Neuron (in vitro differentiated cells): ENCODE data around the gene ARHGAP6.

Source experiments
- H2AFZ ChIP-seq: one replicate; pipeline ENCODE4 v1.6.1; 2013; ENCODE audit warnings: low read depth, mild to moderate bottlenecking, inconsistent platforms, low read length, moderate library complexity
- H3K27me3 ChIP-seq: one replicate; pipeline ENCODE4 v1.6.1; 2013; ENCODE audit warnings: low read length; ENCODE audit not compliant: insufficient read depth
- H3K36me3 ChIP-seq: one replicate; pipeline ENCODE4 v1.6.1; 2013; ENCODE audit warnings: low read length; ENCODE audit not compliant: insufficient read depth
- H3K4me1 ChIP-seq: one replicate; pipeline ENCODE4 v1.6.1; 2013; ENCODE audit warnings: low read length; ENCODE audit not compliant: insufficient read depth
- H3K4me3 ChIP-seq: 2 replicates; pipeline ENCODE4 v1.5.1; 2013; ENCODE audit warnings: mild to moderate bottlenecking, low read length, moderate library complexity
- H3K9me3 ChIP-seq: one replicate; pipeline ENCODE4 v1.6.1; 2013; ENCODE audit warnings: low read length

Gene ARHGAP6

DNA sequence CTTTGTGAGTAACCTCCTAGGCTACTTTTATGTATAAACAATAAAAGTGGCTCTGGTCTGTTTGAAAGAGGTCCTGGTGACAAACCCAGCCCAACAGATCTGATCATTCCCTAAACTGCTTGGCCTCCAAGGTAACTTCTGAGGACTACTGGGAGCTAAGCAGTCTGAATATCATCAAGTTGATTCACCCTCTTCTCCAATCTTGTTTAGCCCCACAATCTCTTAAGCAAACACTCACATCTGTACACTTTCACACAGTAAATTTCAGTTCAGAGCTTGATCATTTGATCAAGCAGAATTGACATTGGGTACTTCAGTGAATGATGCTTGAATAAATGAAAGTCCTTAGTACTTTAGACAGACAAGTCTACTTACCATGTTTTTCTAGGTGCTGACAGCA lies 479.9 kb downstream of the ARHGAP6 start:
- Histone ChIP-seq H3K4me3 (no peak overlapping the region), H3K36me3 (no peaks in the 10 kb centered on the region), H3K4me1 (no peaks in the 10 kb centered on the region), H3K9me3 (no peaks in the 10 kb centered on the region), H2AFZ (no peak overlapping the region), H3K27me3 (no peaks in the 10 kb centered on the region)

DNA sequence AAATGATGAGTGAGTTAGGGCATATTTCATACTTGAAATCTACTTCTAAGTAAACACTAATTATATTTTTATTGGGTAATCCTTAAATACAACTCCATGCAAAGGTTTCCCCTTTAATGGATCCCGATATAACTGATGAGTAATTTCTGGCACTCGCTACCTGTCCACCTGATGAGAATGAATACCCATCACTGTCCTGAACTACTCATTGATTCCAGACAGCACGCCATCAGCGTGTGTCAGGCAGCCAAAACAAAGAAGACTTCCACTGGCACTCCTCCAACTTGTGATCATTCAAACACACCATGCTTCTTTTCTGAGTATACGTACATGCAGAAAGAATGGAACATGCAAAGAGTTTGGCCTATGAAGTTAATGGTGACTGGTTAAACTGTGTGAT lies 485.1 kb downstream of the ARHGAP6 start:
- Histone ChIP-seq H3K4me1 (no peaks in the 10 kb centered on the region), H3K27me3 (no peaks in the 10 kb centered on the region), H3K4me3 (no peak overlapping the region), H3K9me3 (no peaks in the 10 kb centered on the region), H2AFZ (no peak overlapping the region), H3K36me3 (no peaks in the 10 kb centered on the region)

DNA sequence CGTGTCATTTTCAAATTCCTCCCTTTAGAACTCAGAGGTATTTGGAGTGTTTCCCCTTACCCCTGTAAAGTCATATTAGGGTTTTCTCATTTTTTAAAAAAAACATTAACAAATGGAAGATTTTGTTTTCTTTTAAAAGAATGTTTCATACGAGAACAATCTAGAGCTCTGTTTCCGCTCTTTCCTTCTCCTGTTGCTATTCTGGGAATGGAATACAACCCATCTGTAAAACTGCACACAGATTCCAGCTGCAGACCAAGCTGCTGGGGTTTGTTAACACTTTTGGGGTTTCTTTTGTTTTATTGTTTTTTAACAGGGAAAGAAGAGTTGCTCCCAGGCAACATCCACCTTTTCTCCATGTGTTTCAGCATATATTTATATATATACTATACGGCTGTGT lies 493.3 kb downstream of the ARHGAP6 start:
- H3K4me3 ChIP-seq, result no peak overlapping the region
- H3K4me1 ChIP-seq, result no peaks in the 10 kb centered on the region
- no peak overlapping the region for H2AFZ ChIP-seq
- H3K9me3 ChIP-seq, result no peaks in the 10 kb centered on the region
- H3K36me3 ChIP-seq, result no peaks in the 10 kb centered on the region
- H3K27me3 ChIP-seq, result peaks cover 2% of the 10 kb centered on the region

DNA sequence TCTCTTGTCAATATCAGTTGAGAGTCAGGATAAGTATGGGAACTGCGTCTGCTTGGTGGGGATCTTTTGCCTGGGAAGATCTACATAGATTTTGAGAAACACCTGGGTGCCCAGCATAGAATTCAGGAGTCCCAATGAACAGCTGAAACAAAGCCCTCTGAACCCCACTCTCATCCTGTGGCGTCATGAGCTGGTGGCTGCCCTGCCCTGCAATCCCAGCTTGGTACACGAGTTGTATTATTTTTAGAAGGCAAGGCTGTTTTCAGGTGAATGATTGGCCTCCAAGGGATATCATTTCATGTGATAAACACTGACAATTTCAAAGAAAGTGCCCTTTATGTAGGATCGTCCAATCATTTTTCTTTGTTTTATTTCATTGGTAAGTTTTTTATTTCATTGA lies 493.8 kb downstream of the ARHGAP6 start:
- Histone ChIP-seq H3K27me3 (peaks cover 2% of the 10 kb centered on the region), H3K36me3 (no peaks in the 10 kb centered on the region), H2AFZ (no peak overlapping the region), H3K4me3 (no peak overlapping the region), H3K4me1 (no peaks in the 10 kb centered on the region), H3K9me3 (no peaks in the 10 kb centered on the region)

DNA sequence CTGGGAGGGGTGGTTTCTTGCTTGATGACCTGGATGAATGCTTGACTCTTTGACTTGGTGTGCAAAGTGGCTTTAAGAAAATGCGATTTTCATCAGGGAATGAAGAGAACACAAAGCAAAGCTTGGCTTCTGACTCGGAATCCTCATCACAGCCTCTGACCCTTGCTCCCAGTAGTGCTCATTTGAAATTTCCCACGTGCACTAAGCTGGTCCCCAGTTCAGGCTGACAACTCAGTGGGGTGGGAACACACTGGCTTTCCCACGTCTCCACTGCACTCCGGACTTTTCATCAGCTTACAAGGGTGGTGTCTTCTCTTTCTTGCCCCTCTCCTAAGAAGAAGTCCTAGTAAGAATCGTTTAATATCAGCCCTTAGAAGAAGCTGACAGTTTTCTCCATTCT lies 501.3 kb downstream of the ARHGAP6 start:
- no peaks in the 10 kb centered on the region for H3K9me3 ChIP-seq

DNA sequence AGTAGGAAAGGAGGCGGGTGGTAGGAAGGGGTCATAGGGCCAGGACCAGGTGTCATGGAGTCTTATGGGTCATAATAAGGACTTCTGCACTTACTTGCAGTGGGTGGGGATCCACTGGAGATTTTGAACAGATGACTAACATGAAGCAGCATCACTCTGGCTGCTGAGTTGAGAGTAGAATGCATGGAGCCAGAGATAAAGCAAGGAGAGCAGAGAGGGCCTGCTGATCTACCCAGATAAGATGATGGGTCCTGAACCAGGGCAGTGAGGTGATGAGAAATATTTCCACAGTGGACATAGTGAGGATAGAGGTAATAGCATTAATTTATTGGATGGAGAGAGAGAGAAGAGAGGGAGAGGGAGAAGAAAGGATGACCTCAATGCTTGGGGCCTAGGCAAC lies 506.6 kb downstream of the ARHGAP6 start:
- H3K27me3 ChIP-seq, result no peaks in the 10 kb centered on the region
- H3K4me1 ChIP-seq, result no peaks in the 10 kb centered on the region
- no peak overlapping the region for H2AFZ ChIP-seq

More for the DNA sequence above, 501.3 kb downstream of the ARHGAP6 start:
- no peak overlapping the region for H3K4me3 ChIP-seq
- no peaks in the 10 kb centered on the region for H3K4me1 ChIP-seq
- peaks cover 2% of the 10 kb centered on the region for H3K27me3 ChIP-seq
- no peak overlapping the region for H2AFZ ChIP-seq
- H3K36me3 ChIP-seq, result no peaks in the 10 kb centered on the region

DNA sequence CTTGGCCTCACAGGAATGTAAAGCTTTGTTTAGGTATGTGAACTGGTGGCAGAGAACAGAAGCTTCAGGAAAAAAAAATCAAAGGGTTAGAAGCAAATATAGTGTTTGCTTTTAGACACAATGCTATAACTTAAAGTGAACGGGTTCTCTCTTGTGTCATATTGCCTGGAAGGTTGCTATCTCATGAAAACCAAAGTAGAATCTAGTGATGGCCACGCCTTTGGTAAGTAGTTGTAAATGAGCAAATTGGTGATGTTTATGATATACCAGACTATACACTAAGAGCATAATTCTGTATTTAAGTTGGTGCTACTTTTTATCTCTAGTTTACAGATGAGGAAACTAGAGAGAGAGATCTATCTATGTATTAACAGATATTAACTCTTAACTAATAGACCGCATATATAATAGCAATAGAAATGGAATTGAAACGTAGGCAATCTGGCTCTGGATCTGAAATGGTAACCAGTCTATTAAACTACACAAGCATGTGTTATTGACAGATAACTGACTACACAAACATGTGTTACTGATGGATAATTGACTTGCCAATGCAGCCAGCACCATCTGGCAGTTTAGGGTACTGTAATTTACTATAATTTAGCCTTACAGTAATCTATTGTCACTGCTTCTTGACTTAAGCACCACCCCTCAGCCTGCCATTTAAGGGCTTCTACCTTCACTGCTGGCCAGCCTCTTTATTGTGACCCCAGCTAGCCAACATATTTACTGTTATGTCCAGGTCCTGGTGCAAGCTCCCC lies 513.7 kb downstream of the ARHGAP6 start:
- Histone ChIP-seq H3K36me3 (no peaks in the 10 kb centered on the region), H3K4me3 (no peak overlapping the region), H2AFZ (no peak overlapping the region), H3K4me1 (peaks cover 4% of the 10 kb centered on the region), H3K27me3 (no peaks in the 10 kb centered on the region), H3K9me3 (no peaks in the 10 kb centered on the region)

More for the DNA sequence above, 506.6 kb downstream of the ARHGAP6 start:
- no peaks in the 10 kb centered on the region for H3K36me3 ChIP-seq
- H3K9me3 ChIP-seq, result no peaks in the 10 kb centered on the region
- H3K4me3 ChIP-seq, result no peak overlapping the region

DNA sequence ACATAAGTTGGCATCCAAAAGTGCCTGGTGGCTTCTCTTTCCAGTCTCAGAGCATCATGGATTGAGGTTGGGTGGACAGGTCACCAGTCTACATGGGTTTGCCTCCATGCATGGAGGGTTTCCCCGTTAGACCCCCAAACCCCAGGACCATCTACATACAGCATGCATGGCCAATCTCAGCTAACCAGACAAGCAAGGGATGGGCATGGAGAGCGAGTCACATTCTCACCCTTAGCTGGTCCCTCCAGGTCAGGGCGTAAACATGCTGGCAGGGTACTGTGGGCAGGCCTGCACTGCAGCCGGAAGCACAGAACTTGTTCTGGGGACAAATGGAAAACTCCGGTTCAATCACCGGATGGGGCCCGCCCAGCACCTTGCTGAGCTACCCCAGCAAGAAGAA lies 517.3 kb downstream of the ARHGAP6 start:
- Histone ChIP-seq H3K36me3 (no peaks in the 10 kb centered on the region), H2AFZ (no peak overlapping the region), H3K4me3 (no peak overlapping the region), H3K27me3 (no peaks in the 10 kb centered on the region), H3K4me1 (peaks cover 4% of the 10 kb centered on the region), H3K9me3 (no peaks in the 10 kb centered on the region)

DNA sequence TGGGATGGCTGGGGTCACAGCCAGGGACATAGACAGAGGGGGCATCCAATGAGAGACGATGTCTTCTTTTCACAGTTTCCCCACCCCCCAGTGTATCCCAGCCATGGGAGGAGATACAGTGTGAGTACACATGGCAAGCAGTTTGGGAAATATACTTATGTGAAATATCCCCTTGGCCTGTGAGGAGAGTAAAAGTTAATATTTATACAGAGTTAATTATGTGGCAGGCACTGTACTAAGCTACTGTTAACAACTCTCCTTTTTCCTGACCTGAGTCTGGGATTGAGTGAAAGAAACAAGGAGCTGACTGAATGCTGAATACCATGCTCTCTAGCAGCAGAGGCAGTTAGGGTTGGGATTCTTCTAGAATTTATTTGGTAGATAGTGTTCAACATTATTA lies 519.3 kb downstream of the ARHGAP6 start:
- no peaks in the 10 kb centered on the region for H3K27me3 ChIP-seq
- no peak overlapping the region for H3K4me3 ChIP-seq
- H3K9me3 ChIP-seq, result no peaks in the 10 kb centered on the region
- H3K4me1 ChIP-seq, result peaks cover under 1% of the 10 kb centered on the region
- H3K36me3 ChIP-seq, result no peaks in the 10 kb centered on the region
- H2AFZ ChIP-seq, result no peak overlapping the region

DNA sequence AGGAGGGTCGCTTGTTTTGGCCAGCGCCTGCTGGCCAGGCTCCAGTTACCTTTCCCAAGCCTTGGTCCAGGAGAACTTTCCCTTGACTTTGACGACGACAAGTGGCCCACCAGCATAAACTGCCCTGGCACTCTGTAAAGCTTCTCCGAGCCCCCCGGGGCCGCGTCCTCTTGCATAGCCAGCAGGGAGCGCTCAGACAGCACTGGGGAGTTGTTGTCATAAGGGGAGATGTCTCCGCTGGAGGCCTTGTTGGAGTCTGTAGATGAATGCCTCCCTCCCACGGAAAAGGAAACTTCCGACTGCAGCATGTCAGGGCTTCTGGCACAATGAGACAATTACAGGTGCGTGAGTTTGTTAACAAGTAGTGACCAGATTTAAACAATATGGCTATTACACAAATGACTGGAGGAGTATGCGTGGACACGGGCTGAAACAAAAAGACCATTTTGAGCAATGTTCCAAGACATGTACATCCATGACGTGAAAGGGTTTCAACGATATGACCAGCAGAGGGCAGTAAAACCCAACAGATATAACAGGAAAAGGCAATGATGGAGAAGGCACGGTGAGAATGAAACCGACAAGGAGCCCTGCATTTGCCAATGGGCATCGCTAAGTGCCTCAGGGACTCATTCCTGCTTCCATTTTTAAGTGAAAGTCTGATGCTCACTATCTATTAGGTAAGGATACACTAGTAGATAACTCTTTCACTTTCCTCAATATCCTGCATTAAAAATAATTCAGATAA lies 521.6 kb downstream of the ARHGAP6 start:
- H3K4me1 ChIP-seq, result no peaks in the 10 kb centered on the region
- no peaks in the 10 kb centered on the region for H3K9me3 ChIP-seq
- no peaks in the 10 kb centered on the region for H3K27me3 ChIP-seq
- H3K36me3 ChIP-seq, result no peaks in the 10 kb centered on the region
- H2AFZ ChIP-seq, result no peak overlapping the region
- H3K4me3 ChIP-seq, result no peak overlapping the region

DNA sequence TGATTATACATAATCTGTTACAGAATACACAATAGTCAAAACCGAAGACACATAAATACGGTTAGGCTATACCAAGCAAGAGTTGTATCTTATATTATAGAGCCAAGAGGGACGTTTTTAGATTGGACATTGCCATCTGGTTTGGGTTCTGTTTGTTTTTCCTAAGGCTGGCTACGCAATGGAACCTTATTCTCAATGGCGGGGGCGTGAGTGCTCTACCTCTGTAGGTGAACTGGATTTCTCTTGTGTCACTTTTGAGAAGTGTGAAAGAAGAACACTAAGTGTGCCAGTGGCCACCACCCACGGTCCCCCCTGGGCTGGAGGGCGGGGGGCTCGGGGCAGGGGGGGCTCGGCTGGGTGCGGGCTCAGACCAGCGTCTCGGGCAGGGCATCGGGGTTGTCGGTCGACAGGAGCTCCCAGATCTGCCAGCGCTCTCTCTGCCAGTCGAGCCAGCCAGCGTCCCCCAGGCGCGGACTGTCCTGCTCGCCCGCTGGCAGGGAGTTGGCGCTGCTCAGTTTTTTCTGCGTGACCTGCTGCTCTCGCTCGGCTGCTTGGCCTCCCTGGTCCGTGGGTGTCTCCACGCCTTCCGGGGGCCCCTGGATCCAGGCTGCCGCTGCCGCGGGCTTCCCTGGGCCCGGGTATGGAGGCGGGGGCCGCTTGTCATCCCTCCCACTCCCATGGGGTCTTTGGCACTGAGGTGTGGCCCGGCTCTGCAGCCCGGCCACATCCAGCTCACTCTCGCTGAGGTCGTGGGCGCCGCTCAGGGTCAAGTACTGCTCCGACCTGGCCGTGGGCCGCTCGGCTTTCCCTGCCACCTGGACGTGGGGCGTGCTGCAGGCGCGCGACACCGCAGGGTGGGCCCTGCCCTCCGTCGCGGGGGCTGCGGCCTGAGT lies 527.0 kb downstream of the ARHGAP6 start:
- Histone ChIP-seq H3K4me3 (no peak overlapping the region), H3K9me3 (no peaks in the 10 kb centered on the region), H3K4me1 (no peaks in the 10 kb centered on the region), H3K36me3 (no peaks in the 10 kb centered on the region), H3K27me3 (no peaks in the 10 kb centered on the region), H2AFZ (no peak overlapping the region)

DNA sequence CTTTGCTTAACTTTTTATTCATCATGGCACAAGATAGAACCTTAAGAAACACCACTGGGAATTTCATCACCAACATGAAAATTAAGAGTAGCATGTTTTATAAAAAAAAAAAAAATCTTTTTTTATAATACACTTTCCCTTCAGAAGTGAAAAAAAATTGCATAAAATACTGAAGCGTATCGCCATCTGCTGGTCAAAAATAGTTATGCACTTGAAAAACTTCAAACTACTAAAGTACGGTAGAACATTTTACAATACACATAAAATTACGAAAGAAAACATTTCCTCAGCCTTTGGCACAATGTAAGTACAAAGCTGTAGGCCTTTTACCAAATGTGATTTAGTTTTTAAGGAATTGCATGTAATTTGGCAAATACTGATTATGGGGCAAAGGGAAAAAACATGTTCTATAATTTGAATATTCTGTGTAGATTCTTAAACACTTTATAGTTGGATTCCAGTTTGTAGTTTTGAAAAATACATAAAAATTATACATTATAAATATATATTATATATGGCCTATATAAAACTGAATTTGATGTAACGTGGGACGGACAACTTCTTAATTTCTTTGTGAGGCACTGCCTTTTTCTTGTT lies 528.1 kb downstream of the ARHGAP6 start:
- Histone ChIP-seq H3K4me3 (no peak overlapping the region), H3K4me1 (no peaks in the 10 kb centered on the region), H2AFZ (no peak overlapping the region)

More for the DNA sequence above, 528.1 kb downstream of the ARHGAP6 start:
- no peaks in the 10 kb centered on the region for H3K9me3 ChIP-seq
- H3K36me3 ChIP-seq, result no peaks in the 10 kb centered on the region
- no peaks in the 10 kb centered on the region for H3K27me3 ChIP-seq
